GM12878 (cell line): ENCODE results near the gene ZMIZ1. TPM values are rescaled to one million over a fixed set of nuclear protein-coding genes. Genes with fewer than 3 reads are reported as not detected.

ENCODE experiments used
- CREM ChIP-seq: IDR thresholded peaks from 2 replicates; pipeline ENCODE4 v1.6.1; 2014; ENCODE audit warnings: antibody characterized with exemption, low read depth
- IRF4 ChIP-seq: IDR thresholded peaks from 2 replicates; pipeline ENCODE4 v1.6.1; 2011; ENCODE audit warnings: low read depth, low read length
- NFIC ChIP-seq: IDR thresholded peaks from 2 replicates; pipeline ENCODE4 v1.6.1; 2012; ENCODE audit warnings: low read depth, mild to moderate bottlenecking, inconsistent platforms, low read length, moderate library complexity
- PAX8 ChIP-seq: fragments of 450-650 bp; IDR thresholded peaks from 2 replicates; pipeline ENCODE4 v1.6.1; 2017; ENCODE audit warnings: mild to moderate bottlenecking, moderate library complexity
- polyA plus RNA-seq, 11 experiments: library from polyadenylated mRNA; depleted of rRNA in 4 of 11; unstranded in 6 of 11; stranded (reverse) in 5 of 11; fragments of >200 nt; fragmentation: Nextera tagmentation in 4 of 11; fragmentation: Illumina TruSeq in 1 of 11; extraction: Ambion mirVana in 4 of 11; extraction: Trizol in 1 of 11; gene quantifications; 1 replicate in 1 of 11; 2 replicates in 10 of 11; pipeline versions ENCODE4 v1.2.1 to v1.2.3, GENCODE V29; 2011 to 2016; ENCODE audit warnings: inconsistent platforms in 2 of 11, missing spikeins in 2 of 11, low read depth in 1 of 11
- total RNA-seq, 4 experiments: library from RNA; depleted of rRNA in 3 of 4; stranded (reverse); fragments of >200 nt in 3 of 4; fragmentation: Illumina TruSeq in 1 of 4; extraction: Trizol in 1 of 4; gene quantifications; 2 replicates each; pipeline versions ENCODE4 v1.2.1 to v1.2.3, GENCODE V29; 2013 to 2021
- TF ChIP-seq, protein P1 (sequence below): fragments of 450-650 bp; IDR thresholded peaks from 2 replicates; pipeline ENCODE4 v1.6.1; 2017; ENCODE audit warnings: mild to moderate bottlenecking, low read depth, inconsistent platforms; ENCODE audit not compliant: poor library complexity, severe bottlenecking
- TF ChIP-seq, protein P2 (sequence below): IDR thresholded peaks from 2 replicates; pipeline ENCODE4 v1.6.1; 2012; ENCODE audit warnings: low read depth, low read length, improper control_type of control experiment
- TF ChIP-seq, protein P3 (sequence below): fragments of 150-350 bp; IDR thresholded peaks from 2 replicates; pipeline ENCODE4 v1.6.1; 2016; ENCODE audit warnings: low read depth, low read length
- TF ChIP-seq, protein P4 (sequence below): IDR thresholded peaks from 2 replicates; pipeline ENCODE4 v1.6.1; 2012; ENCODE audit warnings: low read depth, low read length, improper control_type of control experiment
- TF ChIP-seq, protein P5 (sequence below): fragments of 450-650 bp; IDR thresholded peaks from 2 replicates; pipeline ENCODE4 v1.6.1; 2016; ENCODE audit warnings: mild to moderate bottlenecking, moderate library complexity, borderline replicate concordance
- TF ChIP-seq, protein P6 (sequence below): IDR thresholded peaks from 2 replicates; pipeline ENCODE4 v1.6.1; 2011; ENCODE audit warnings: borderline replicate concordance, low read depth, mild to moderate bottlenecking, moderate library complexity, mixed read lengths, low read length; ENCODE audit not compliant: insufficient read depth; ENCODE audit errors: extremely low read length

ZMIZ1 gene
- total and polyA plus RNA-seq, 10 of the 15 experiments (the other 5 are each of a cell fraction or from before 2014, with no cell fraction given), result 3.1 to 82.3 (median 14.9) TPM

DNA sequence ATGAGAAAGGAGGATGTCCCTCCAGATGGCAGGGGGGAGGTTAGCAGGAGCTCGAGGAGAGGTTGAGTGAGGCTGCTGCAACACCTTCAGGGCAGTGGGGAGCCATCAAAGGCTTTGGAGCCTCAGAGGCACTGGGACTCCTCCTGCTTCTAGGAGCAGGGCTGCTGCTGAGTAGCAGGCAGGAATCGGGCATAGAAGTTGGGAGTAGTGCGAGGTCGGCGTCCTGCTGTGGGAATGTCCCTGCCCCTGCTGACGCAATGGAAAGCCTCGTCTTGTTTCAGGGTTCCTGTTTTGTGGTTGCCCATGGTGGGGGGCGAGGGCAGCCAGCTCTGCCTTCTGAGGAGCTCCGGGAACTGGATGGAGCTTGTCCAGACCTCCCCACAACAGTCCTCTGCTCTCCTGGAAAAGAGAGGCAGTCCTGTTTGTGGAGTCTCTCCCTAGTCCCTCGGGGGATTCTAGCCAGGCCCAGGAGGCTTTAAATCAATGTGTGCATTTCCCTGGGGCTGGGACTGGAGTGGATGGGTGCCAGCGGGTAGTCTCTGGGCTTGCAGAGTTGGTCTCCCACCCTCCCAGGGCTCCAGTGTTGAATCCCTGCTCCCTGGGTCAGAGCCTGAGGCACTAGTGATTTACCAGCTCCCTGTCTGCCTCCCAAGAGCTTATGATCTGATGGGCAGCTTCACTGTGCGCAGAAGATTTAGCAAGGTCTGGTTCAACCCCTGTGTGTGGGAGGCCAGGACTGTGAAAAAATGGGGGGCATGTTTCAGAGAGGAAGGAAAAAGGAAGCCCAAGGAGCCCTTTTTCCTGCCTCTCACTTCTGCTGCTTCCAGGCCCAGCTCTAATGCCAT, 179.8 kb downstream of the ZMIZ1 start (continued):
- TF ChIP-seq, protein P1, sequence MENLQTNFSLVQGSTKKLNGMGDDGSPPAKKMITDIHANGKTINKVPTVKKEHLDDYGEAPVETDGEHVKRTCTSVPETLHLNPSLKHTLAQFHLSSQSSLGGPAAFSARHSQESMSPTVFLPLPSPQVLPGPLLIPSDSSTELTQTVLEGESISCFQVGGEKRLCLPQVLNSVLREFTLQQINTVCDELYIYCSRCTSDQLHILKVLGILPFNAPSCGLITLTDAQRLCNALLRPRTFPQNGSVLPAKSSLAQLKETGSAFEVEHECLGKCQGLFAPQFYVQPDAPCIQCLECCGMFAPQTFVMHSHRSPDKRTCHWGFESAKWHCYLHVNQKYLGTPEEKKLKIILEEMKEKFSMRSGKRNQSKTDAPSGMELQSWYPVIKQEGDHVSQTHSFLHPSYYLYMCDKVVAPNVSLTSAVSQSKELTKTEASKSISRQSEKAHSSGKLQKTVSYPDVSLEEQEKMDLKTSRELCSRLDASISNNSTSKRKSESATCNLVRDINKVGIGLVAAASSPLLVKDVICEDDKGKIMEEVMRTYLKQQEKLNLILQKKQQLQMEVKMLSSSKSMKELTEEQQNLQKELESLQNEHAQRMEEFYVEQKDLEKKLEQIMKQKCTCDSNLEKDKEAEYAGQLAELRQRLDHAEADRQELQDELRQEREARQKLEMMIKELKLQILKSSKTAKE, result peak; percentile 25
- TF ChIP-seq, protein P2, sequence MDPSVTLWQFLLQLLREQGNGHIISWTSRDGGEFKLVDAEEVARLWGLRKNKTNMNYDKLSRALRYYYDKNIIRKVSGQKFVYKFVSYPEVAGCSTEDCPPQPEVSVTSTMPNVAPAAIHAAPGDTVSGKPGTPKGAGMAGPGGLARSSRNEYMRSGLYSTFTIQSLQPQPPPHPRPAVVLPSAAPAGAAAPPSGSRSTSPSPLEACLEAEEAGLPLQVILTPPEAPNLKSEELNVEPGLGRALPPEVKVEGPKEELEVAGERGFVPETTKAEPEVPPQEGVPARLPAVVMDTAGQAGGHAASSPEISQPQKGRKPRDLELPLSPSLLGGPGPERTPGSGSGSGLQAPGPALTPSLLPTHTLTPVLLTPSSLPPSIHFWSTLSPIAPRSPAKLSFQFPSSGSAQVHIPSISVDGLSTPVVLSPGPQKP, result no peak
- peak; percentile 82; the same call in 1 of the 2 replicates for TF ChIP-seq IRF4
- TF ChIP-seq, protein P3, sequence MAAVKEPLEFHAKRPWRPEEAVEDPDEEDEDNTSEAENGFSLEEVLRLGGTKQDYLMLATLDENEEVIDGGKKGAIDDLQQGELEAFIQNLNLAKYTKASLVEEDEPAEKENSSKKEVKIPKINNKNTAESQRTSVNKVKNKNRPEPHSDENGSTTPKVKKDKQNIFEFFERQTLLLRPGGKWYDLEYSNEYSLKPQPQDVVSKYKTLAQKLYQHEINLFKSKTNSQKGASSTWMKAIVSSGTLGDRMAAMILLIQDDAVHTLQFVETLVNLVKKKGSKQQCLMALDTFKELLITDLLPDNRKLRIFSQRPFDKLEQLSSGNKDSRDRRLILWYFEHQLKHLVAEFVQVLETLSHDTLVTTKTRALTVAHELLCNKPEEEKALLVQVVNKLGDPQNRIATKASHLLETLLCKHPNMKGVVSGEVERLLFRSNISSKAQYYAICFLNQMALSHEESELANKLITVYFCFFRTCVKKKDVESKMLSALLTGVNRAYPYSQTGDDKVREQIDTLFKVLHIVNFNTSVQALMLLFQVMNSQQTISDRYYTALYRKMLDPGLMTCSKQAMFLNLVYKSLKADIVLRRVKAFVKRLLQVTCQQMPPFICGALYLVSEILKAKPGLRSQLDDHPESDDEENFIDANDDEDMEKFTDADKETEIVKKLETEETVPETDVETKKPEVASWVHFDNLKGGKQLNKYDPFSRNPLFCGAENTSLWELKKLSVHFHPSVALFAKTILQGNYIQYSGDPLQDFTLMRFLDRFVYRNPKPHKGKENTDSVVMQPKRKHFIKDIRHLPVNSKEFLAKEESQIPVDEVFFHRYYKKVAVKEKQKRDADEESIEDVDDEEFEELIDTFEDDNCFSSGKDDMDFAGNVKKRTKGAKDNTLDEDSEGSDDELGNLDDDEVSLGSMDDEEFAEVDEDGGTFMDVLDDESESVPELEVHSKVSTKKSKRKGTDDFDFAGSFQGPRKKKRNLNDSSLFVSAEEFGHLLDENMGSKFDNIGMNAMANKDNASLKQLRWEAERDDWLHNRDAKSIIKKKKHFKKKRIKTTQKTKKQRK, result no peak
- TF ChIP-seq NFIC, result no peak
- TF ChIP-seq CREM, result peak; percentile 90
- TF ChIP-seq, protein P4, sequence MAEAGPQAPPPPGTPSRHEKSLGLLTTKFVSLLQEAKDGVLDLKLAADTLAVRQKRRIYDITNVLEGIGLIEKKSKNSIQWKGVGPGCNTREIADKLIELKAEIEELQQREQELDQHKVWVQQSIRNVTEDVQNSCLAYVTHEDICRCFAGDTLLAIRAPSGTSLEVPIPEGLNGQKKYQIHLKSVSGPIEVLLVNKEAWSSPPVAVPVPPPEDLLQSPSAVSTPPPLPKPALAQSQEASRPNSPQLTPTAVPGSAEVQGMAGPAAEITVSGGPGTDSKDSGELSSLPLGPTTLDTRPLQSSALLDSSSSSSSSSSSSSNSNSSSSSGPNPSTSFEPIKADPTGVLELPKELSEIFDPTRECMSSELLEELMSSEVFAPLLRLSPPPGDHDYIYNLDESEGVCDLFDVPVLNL, result no peak
- TF ChIP-seq, protein P5, sequence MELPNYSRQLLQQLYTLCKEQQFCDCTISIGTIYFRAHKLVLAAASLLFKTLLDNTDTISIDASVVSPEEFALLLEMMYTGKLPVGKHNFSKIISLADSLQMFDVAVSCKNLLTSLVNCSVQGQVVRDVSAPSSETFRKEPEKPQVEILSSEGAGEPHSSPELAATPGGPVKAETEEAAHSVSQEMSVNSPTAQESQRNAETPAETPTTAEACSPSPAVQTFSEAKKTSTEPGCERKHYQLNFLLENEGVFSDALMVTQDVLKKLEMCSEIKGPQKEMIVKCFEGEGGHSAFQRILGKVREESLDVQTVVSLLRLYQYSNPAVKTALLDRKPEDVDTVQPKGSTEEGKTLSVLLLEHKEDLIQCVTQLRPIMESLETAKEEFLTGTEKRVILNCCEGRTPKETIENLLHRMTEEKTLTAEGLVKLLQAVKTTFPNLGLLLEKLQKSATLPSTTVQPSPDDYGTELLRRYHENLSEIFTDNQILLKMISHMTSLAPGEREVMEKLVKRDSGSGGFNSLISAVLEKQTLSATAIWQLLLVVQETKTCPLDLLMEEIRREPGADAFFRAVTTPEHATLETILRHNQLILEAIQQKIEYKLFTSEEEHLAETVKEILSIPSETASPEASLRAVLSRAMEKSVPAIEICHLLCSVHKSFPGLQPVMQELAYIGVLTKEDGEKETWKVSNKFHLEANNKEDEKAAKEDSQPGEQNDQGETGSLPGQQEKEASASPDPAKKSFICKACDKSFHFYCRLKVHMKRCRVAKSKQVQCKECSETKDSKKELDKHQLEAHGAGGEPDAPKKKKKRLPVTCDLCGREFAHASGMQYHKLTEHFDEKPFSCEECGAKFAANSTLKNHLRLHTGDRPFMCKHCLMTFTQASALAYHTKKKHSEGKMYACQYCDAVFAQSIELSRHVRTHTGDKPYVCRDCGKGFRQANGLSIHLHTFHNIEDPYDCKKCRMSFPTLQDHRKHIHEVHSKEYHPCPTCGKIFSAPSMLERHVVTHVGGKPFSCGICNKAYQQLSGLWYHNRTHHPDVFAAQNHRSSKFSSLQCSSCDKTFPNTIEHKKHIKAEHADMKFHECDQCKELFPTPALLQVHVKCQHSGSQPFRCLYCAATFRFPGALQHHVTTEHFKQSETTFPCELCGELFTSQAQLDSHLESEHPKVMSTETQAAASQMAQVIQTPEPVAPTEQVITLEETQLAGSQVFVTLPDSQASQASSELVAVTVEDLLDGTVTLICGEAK, result no peak
- TF ChIP-seq, protein P6, sequence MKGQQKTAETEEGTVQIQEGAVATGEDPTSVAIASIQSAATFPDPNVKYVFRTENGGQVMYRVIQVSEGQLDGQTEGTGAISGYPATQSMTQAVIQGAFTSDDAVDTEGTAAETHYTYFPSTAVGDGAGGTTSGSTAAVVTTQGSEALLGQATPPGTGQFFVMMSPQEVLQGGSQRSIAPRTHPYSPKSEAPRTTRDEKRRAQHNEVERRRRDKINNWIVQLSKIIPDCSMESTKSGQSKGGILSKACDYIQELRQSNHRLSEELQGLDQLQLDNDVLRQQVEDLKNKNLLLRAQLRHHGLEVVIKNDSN, result no peak
- no peak for TF ChIP-seq PAX8
